ENCODE results near the gene TNS2.

- no peak for TF ChIP-seq CTCF (IDR thresholded peaks at IDR 0.05)
- TF ChIP-seq POLR2AphosphoS5 (IDR thresholded peaks at IDR 0.05) = no peak
- TF ChIP-seq POLR2A (IDR thresholded peaks at IDR 0.05; ENCODE audit: low read depth) = no peak
Observed at GRCh38 chr12:53044896-53045695, 4.8 kb upstream of the TNS2 start.

Data from esophagus muscularis mucosa (tissue), 3 donors.